Panc1 (cell line): ENCODE data around the gene CD34.

Experiments
- SIN3A ChIP-seq: IDR thresholded peaks from 2 replicates; pipeline ENCODE4 v1.6.1; 2012; ENCODE audit warnings: low read depth, mild to moderate bottlenecking, low read length, moderate library complexity, borderline replicate concordance; ENCODE audit not compliant: insufficient read depth
- TF ChIP-seq, protein P1 (sequence below): fragments of 450-650 bp; IDR thresholded peaks from 2 replicates; pipeline ENCODE4 v1.5.1; 2017; ENCODE audit warnings: mild to moderate bottlenecking

DNA sequence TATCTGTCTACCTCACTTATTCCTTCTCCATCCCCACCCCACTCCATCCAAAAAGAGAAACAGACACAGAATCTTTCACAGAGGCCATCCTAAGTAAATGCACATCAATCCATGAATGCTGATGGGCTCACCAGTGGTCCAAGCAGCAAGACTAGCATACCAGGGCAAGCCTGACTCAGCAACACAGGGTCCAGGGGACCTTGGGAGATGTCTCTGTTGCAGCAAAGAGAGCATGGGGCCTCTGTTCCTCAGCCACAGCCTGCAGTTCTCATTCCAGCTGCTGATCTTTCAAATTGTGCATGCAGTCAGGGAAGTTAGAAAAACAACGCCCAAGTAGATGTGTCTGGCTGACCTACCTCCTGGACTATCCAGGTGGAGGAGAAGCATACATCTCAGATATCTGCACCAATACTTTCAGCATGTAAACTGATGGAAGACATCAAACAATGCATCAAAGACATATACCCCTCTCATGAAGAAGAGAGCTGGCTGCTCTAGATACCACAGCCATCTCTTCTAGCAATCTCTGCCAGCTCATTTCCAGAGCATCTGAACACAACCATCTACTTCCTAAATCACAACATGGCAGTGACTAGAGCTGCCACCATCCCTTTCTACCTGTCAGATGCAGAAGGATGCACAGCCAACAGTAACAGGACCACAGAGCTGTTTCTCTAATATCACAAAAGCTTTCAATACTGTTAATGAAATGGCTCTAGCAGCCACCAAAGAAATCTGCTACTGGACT is 54.5 kb downstream of the CD34 start:
- TF ChIP-seq, protein P1, sequence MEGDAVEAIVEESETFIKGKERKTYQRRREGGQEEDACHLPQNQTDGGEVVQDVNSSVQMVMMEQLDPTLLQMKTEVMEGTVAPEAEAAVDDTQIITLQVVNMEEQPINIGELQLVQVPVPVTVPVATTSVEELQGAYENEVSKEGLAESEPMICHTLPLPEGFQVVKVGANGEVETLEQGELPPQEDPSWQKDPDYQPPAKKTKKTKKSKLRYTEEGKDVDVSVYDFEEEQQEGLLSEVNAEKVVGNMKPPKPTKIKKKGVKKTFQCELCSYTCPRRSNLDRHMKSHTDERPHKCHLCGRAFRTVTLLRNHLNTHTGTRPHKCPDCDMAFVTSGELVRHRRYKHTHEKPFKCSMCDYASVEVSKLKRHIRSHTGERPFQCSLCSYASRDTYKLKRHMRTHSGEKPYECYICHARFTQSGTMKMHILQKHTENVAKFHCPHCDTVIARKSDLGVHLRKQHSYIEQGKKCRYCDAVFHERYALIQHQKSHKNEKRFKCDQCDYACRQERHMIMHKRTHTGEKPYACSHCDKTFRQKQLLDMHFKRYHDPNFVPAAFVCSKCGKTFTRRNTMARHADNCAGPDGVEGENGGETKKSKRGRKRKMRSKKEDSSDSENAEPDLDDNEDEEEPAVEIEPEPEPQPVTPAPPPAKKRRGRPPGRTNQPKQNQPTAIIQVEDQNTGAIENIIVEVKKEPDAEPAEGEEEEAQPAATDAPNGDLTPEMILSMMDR = no peak
- TF ChIP-seq SIN3A = no peak
